Naive thymus-derived CD4-positive, alpha-beta T cell (primary cell): ENCODE data around the gene LRP5. TPM values are rescaled to one million over a fixed set of nuclear protein-coding genes. Genes with fewer than 3 reads are reported as not detected.

Experiments used
- ATAC-seq: fragments of 150-1000 bp; cut with Tn5 transposase; 2 replicates; pipeline ENCODE4 v1.10.0; 2021; ENCODE audit warnings: mild to moderate bottlenecking, moderate library complexity
- CTCF ChIA-PET: fragments of 350-600 bp; sonication (Branson Sonifier 250); formaldehyde crosslinking; loops from one replicate; lab custom pipeline; 2021; ENCODE audit warnings: antibody characterized with exemption; lab: Charles Lee
- POLR2A ChIA-PET: fragments of 350-600 bp; sonication (Branson Sonifier 250); formaldehyde crosslinking; loops from one replicate; lab custom pipeline; 2021; ENCODE audit warnings: antibody characterized with exemption, inconsistent platforms; lab: Charles Lee
- DNase-seq, 9 donors: peaks; one replicate each; pipeline versions ENCODE4 v3.0.0 to v3.0.0-alpha.2; 2020 to 2022; ENCODE audit warnings: mixed read lengths in 1 of 9
- H3K27ac ChIP-seq: one replicate; pipeline ENCODE4 v1.7.0; 2013; ENCODE audit warnings: mild to moderate bottlenecking, low read depth, low read length, moderate library complexity
- H3K27me3 ChIP-seq, 2 donors: one replicate each; pipeline ENCODE4 v1.7.0; 2013; ENCODE audit warnings: low read length in 2 of 2, mild to moderate bottlenecking in 2 of 2, moderate library complexity in 2 of 2; ENCODE audit not compliant: control insufficient read depth in 2 of 2, insufficient read depth in 2 of 2
- H3K36me3 ChIP-seq, 3 experiments: 1 replicate in 2 of 3; 2 replicates in 1 of 3; pipeline ENCODE4 v1.7.0; 2013; ENCODE audit warnings: low read length in 3 of 3, mild to moderate bottlenecking in 3 of 3, moderate library complexity in 1 of 3; ENCODE audit not compliant: insufficient read depth in 3 of 3, control insufficient read depth in 2 of 3
- H3K4me1 ChIP-seq, 2 donors: one replicate each; pipeline ENCODE4 v1.7.0; 2013; ENCODE audit warnings: low read length in 2 of 2, mild to moderate bottlenecking in 2 of 2, moderate library complexity in 1 of 2; ENCODE audit not compliant: control insufficient read depth in 2 of 2, insufficient read depth in 2 of 2
- H3K4me3 ChIP-seq: 2 replicates; pipeline ENCODE4 v1.7.0; 2013; ENCODE audit warnings: mild to moderate bottlenecking, low read length
- H3K9me3 ChIP-seq, 3 experiments: 1 replicate in 2 of 3; 2 replicates in 1 of 3; pipeline ENCODE4 v1.7.0; 2013; ENCODE audit warnings: low read length in 3 of 3; ENCODE audit not compliant: control insufficient read depth in 2 of 3
- H3K27ac Mint-ChIP-seq, 9 donors: one replicate each; pipeline ENCODE4 v1.8.0; 2020 to 2022; ENCODE audit warnings: mixed read lengths in 9 of 9, mild to moderate bottlenecking in 8 of 9, moderate library complexity in 5 of 9, inconsistent platforms in 2 of 9
- H3K27me3 Mint-ChIP-seq, 5 donors: one replicate each; pipeline ENCODE4 v1.8.0; 2021 to 2022; ENCODE audit warnings: mixed read lengths in 5 of 5, mild to moderate bottlenecking in 1 of 5
- H3K36me3 Mint-ChIP-seq, 5 donors: one replicate each; pipeline ENCODE4 v1.8.0; 2020 to 2022; ENCODE audit warnings: mixed read lengths in 5 of 5, mild to moderate bottlenecking in 3 of 5, inconsistent platforms in 1 of 5
- H3K4me1 Mint-ChIP-seq, 7 donors: one replicate each; pipeline ENCODE4 v1.8.0; 2020 to 2022; ENCODE audit warnings: mixed read lengths in 7 of 7, mild to moderate bottlenecking in 3 of 7, inconsistent platforms in 1 of 7
- H3K4me3 Mint-ChIP-seq, 10 donors: one replicate each; pipeline ENCODE4 v1.8.0; 2020 to 2022; ENCODE audit warnings: mild to moderate bottlenecking in 10 of 10, mixed read lengths in 10 of 10, moderate library complexity in 6 of 10, inconsistent platforms in 2 of 10
- H3K9me3 Mint-ChIP-seq, 11 donors: one replicate each; pipeline ENCODE4 v1.8.0; 2020 to 2022; ENCODE audit warnings: mixed read lengths in 11 of 11, mild to moderate bottlenecking in 4 of 11, inconsistent platforms in 1 of 11, moderate library complexity in 1 of 11
- intact Hi-C, 2 donors: fragments of 100-400 bp; cut with micrococcal nuclease; formaldehyde crosslinking; loops; one replicate each; pipeline ENCODE4 v1.15.1; 2023
- polyA plus RNA-seq, 2 donors: library from polyadenylated mRNA; unstranded; fragments of 300-500 nt; fragmentation: Illumina TruSeq; gene quantifications; one replicate each; pipeline ENCODE4 v1.2.3, GENCODE V29; 2021
- total RNA-seq, 6 experiments: library from RNA in 5 of 6; stranded (reverse) in 5 of 6; gene quantifications; 1 replicate in 5 of 6; 2 replicates in 1 of 6; pipeline ENCODE4 v1.2.3 and lab custom pipeline; 2021 to 2026

LRP5 gene
- total and polyA plus RNA-seq, 7 experiments from 2014 or later: 0.35 to 29.9 (median 2.2) TPM

GRCh38 chr11:68440224-68440623, 127.8 kb downstream of the LRP5 start:
- no peak overlapping the region for H3K4me3 Mint-ChIP-seq
- no peaks in the 10 kb centered on the region for H3K9me3 Mint-ChIP-seq
- ATAC-seq (no peak), DNase-seq (no peak)
- Histone ChIP-seq H3K27ac (no peak overlapping the region), H3K9me3 (no peaks in the 10 kb centered on the region), H3K27me3 (no peaks in the 10 kb centered on the region), H3K4me3 (no peak overlapping the region), H3K36me3 (no peaks in the 10 kb centered on the region), H3K4me1 (no peaks in the 10 kb centered on the region)
- H3K27me3 Mint-ChIP-seq: no peaks in the 10 kb centered on the region
- no peak overlapping the region for H3K27ac Mint-ChIP-seq
- H3K36me3 Mint-ChIP-seq: peaks cover 0 to 5% (median 0%) of the 10 kb centered on the region in 5 donors
- POLR2A ChIA-PET: interaction anchor here (0.6 kb wide), 1 partner anchor 29 kb away, joined by 4 read pairs; no protein-coding TSS in a partner anchor
- H3K4me1 Mint-ChIP-seq: peaks cover 0 to 4% (median 0%) of the 10 kb centered on the region in 7 donors
- CTCF ChIA-PET: no interaction called here
- intact Hi-C loops: loop anchor here in 1 of 2 donors (10.0 kb wide), 1 partner anchor 105 kb away; no protein-coding TSS in a partner anchor

DNA sequence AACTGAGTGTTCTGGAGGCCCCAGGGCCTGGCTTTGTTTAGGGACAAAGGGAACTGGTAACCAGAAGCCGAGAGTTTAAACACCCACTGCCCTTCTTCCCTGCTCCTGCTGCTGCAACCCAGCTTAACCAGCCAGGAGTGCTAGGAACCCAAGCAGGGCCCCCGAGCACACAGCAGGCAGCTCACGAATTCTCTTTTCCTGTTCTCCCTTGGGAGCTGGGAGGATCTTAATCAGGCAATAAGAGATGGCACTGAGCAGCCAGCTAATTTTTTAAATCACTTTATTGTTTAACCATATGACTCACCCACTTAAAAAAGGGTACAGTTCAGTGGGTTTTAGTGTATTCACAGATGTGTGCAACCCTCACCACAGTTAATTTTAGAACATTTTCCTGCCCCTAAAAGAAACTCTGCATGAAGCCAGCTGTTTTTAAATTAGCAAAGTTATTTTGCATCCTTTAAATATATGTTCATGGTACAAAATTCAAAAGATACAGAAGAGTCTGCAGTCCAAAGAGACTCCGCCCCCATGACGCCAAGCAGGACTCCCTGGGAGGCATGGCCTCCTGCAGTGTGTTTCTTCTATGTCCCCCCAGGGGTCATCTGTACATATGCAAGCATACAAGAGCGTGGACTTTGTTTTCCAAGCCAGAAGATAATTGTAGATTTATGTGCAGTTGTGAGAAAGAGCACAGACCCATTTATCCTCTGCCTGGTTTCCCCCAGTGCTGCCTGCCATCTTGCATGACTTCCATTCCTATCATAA, 129.3 kb downstream of the LRP5 start:
- H3K4me3 ChIP-seq: no peak overlapping the region
- ATAC-seq: no peak
- no peak overlapping the region for H3K27ac ChIP-seq
- intact Hi-C loops: loop anchor here in 1 of 2 donors (10.0 kb wide), 1 partner anchor 107 kb away; no protein-coding TSS in a partner anchor
- no peaks in the 10 kb centered on the region for H3K27me3 ChIP-seq
- no peak for DNase-seq
- Mint-ChIP-seq H3K9me3 (no peaks in the 10 kb centered on the region), H3K27ac (no peak overlapping the region), H3K4me3 (no peak overlapping the region), H3K27me3 (no peaks in the 10 kb centered on the region), H3K4me1 (peaks cover 0 to 4% (median 0%) of the 10 kb centered on the region in 7 donors), H3K36me3 (peaks cover 0 to 5% (median 0%) of the 10 kb centered on the region in 5 donors)
- H3K9me3 ChIP-seq: no peaks in the 10 kb centered on the region
- CTCF ChIA-PET: no interaction called here
- POLR2A ChIA-PET: no interaction called here
- H3K36me3 ChIP-seq: no peaks in the 10 kb centered on the region
- no peaks in the 10 kb centered on the region for H3K4me1 ChIP-seq

DNA sequence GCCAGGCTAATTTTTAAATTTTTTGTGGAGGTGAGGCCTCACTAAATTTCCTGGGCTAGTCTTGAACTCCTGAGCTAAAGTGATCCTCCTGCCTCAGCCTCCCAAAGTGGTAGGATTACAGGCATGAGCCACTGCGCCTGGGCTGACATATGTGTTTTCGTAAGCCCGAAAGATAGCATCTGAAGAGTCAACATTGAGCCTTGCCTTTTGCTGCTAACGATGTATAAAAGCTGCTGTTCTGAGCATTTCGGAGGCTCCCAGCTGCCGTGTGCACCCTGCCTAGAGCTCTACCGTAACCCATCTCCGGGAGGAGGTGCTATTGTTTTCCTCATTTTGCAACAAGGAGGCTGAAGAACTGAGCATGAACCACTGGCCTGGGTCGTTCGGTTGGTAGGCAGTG, 130.0 kb downstream of the LRP5 start:
- CTCF ChIA-PET: no interaction called here
- Histone ChIP-seq H3K4me1 (peaks cover 0 to 1% of the 10 kb centered on the region in 2 donors), H3K36me3 (no peaks in the 10 kb centered on the region), H3K27ac (no peak overlapping the region), H3K27me3 (no peaks in the 10 kb centered on the region), H3K9me3 (no peaks in the 10 kb centered on the region), H3K4me3 (no peak overlapping the region)
- peaks cover 0 to 3% (median 3%) of the 10 kb centered on the region in 7 donors for H3K4me1 Mint-ChIP-seq
- H3K27ac Mint-ChIP-seq: no peak overlapping the region
- H3K4me3 Mint-ChIP-seq: no peak overlapping the region
- peaks cover 0 to 2% (median 0%) of the 10 kb centered on the region in 5 donors for H3K36me3 Mint-ChIP-seq
- POLR2A ChIA-PET: no interaction called here
- DNase-seq: no peak
- H3K9me3 Mint-ChIP-seq: peaks cover 0 to 2% (median 0%) of the 10 kb centered on the region in 11 donors
- no peaks in the 10 kb centered on the region for H3K27me3 Mint-ChIP-seq
- no peak for ATAC-seq
- intact Hi-C loops: loop anchor here in 1 of 2 donors (10.0 kb wide), 1 partner anchor 108 kb away; no protein-coding TSS in a partner anchor

GRCh38 chr11:68444566-68444965, 132.2 kb downstream of the LRP5 start:
- intact Hi-C loops: loop anchor here in 1 of 2 donors (10.0 kb wide), 1 partner anchor 110 kb away; no protein-coding TSS in a partner anchor
- Mint-ChIP-seq H3K27me3 (no peaks in the 10 kb centered on the region), H3K4me1 (peaks cover 0 to 7% (median 4%) of the 10 kb centered on the region in 7 donors), H3K27ac (no peak overlapping the region), H3K9me3 (peaks cover 0 to 2% (median 0%) of the 10 kb centered on the region in 11 donors), H3K4me3 (no peak overlapping the region), H3K36me3 (peaks cover 0 to 3% (median 0%) of the 10 kb centered on the region in 5 donors)
- ChIA-PET POLR2A (no interaction called here), CTCF (no interaction called here)
- no peaks in the 10 kb centered on the region for H3K36me3 ChIP-seq
- H3K27me3 ChIP-seq: no peaks in the 10 kb centered on the region
- H3K9me3 ChIP-seq: no peaks in the 10 kb centered on the region
- no peak overlapping the region for H3K27ac ChIP-seq
- ATAC-seq (no peak), DNase-seq (no peak)
- H3K4me3 ChIP-seq: no peak overlapping the region
- H3K4me1 ChIP-seq: peaks cover 0 to 3% of the 10 kb centered on the region in 2 donors

DNA sequence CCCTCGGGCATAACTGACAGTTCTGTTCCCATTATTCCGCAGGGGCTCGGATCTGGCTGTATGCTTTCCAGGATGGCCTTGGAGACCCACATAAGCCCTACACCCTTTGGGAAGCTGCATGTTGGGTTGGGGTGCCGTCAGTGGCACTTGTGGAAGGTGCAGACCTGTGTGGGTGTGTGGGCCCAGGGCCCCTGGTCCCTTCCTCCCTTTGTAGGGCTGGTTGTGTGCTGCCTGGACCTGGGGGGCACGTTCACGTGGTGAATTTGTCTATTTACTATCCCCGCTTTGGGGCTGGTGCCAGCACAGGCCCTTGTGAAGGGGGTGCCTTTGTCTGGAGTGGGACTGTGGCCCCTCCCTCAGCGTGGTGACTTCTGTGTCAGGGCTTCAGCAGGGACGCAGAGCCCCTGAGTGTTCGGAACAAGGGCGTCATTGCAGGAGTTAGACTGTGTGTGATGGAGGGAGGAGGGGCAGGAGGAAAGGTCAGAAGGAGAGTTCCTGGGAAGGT, 133.2 kb downstream of the LRP5 start:
- H3K27ac ChIP-seq: no peak overlapping the region
- H3K27me3 Mint-ChIP-seq: no peaks in the 10 kb centered on the region
- no peaks in the 10 kb centered on the region for H3K9me3 ChIP-seq
- H3K36me3 ChIP-seq: no peaks in the 10 kb centered on the region
- H3K27me3 ChIP-seq: no peaks in the 10 kb centered on the region
- ChIA-PET CTCF (no interaction called here), POLR2A (no interaction called here)
- H3K9me3 Mint-ChIP-seq: peaks cover 0 to 2% (median 0%) of the 10 kb centered on the region in 11 donors
- H3K27ac Mint-ChIP-seq: peak overlapping the region in 2 of 9 donors; percentile 25 to 26
- no peak for DNase-seq
- H3K36me3 Mint-ChIP-seq: peaks cover 0 to 7% (median 0%) of the 10 kb centered on the region in 5 donors
- peaks cover 0 to 3% of the 10 kb centered on the region in 2 donors for H3K4me1 ChIP-seq
- peaks cover 0 to 7% (median 4%) of the 10 kb centered on the region in 7 donors for H3K4me1 Mint-ChIP-seq
- intact Hi-C loops: loop anchor here (2.0 to 10.0 kb wide), 3 partner anchors 111 to 238 kb away; no protein-coding TSS in a partner anchor
- H3K4me3 ChIP-seq: no peak overlapping the region
- no peak for ATAC-seq
- H3K4me3 Mint-ChIP-seq: no peak overlapping the region

- ChIA-PET CTCF (interaction anchor here (0.6 kb wide), 1 partner anchor 221 kb away, joined by 4 read pairs; no protein-coding TSS in a partner anchor), POLR2A (no interaction called here)
- H3K27ac Mint-ChIP-seq: no peak overlapping the region
- H3K27me3 ChIP-seq: no peaks in the 10 kb centered on the region
- no peak overlapping the region for H3K4me3 Mint-ChIP-seq
- no peak for ATAC-seq
- peaks cover 0 to 7% (median 0%) of the 10 kb centered on the region in 5 donors for H3K36me3 Mint-ChIP-seq
- intact Hi-C loops: loop anchor here (2.0 to 10.0 kb wide), 3 partner anchors 111 to 239 kb away; no protein-coding TSS in a partner anchor
- DNase-seq: no peak
- H3K4me3 ChIP-seq: no peak overlapping the region
- H3K27ac ChIP-seq: no peak overlapping the region
- no peaks in the 10 kb centered on the region for H3K36me3 ChIP-seq
- H3K27me3 Mint-ChIP-seq: no peaks in the 10 kb centered on the region
- no peaks in the 10 kb centered on the region for H3K9me3 ChIP-seq
- H3K4me1 ChIP-seq: peaks cover 0 to 3% of the 10 kb centered on the region in 2 donors
- H3K9me3 Mint-ChIP-seq: peaks cover 0 to 2% (median 0%) of the 10 kb centered on the region in 11 donors
- H3K4me1 Mint-ChIP-seq: peaks cover 0 to 7% (median 4%) of the 10 kb centered on the region in 7 donors
Observed at GRCh38 chr11:68446046-68446725, 133.8 kb downstream of the LRP5 start.
